Body of pancreas (tissue), 4 donors: ENCODE results near the gene SERPINA6.

Experiments
- POLR2A ChIP-seq, 3 donors: fragments of 450-650 bp; IDR thresholded peaks; one replicate each; pipeline ENCODE4 v1.6.1; 2016; ENCODE audit warnings: antibody characterized with exemption in 3 of 3, mild to moderate bottlenecking in 2 of 3
- TF ChIP-seq, protein P1 (sequence below), 7 experiments: fragments of 450-650 bp in 4 of 7; fragments of 200-600 bp in 3 of 7; sonication (generic) in 3 of 7; IDR thresholded peaks; one replicate each; pipeline ENCODE4 v1.5.1; 2016 to 2019; ENCODE audit warnings: antibody characterized with exemption in 7 of 7

DNA sequence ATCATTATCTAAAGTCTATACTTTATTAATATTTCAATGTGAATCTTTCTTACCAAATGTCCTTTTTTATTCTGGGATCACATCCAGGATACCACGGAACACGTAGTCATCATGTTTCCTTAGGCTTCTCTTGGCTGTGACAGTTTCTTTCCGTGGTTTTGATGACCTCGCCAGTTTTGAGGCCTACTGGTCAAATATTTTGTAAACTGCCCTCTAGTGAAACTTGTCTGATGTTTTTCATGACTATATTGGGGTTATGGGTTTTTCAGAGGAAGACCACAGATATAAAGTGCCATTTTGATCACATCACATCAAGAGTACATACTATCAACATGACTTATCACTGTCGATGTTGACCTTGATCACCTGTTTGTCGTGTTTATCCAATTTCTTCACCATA lies 14.1 kb upstream of the SERPINA6 start:
- TF ChIP-seq, protein P1, sequence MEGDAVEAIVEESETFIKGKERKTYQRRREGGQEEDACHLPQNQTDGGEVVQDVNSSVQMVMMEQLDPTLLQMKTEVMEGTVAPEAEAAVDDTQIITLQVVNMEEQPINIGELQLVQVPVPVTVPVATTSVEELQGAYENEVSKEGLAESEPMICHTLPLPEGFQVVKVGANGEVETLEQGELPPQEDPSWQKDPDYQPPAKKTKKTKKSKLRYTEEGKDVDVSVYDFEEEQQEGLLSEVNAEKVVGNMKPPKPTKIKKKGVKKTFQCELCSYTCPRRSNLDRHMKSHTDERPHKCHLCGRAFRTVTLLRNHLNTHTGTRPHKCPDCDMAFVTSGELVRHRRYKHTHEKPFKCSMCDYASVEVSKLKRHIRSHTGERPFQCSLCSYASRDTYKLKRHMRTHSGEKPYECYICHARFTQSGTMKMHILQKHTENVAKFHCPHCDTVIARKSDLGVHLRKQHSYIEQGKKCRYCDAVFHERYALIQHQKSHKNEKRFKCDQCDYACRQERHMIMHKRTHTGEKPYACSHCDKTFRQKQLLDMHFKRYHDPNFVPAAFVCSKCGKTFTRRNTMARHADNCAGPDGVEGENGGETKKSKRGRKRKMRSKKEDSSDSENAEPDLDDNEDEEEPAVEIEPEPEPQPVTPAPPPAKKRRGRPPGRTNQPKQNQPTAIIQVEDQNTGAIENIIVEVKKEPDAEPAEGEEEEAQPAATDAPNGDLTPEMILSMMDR (IDR thresholded peaks at IDR 0.05): no peak
- TF ChIP-seq POLR2A (IDR thresholded peaks at IDR 0.05): no peak
